AML-193 (cell line): Measurements from ENCODE around the gene C5orf63.
"Not testable (repeated sequence)": the region's sequence is repeated elsewhere in the genome, so short reads cannot be mapped to it uniquely, and the experiment has no call there.

ENCODE experiments used
- DNase-seq, 2 experiments: peaks; one replicate each; lab custom pipeline; 2025; lab: John Stamatoyannopoulos, UW

The C5orf63 gene

GRCh38 chr5:127006744-127007143 is 66.6 kb downstream of the C5orf63 start:
- no peak for DNase-seq

DNA sequence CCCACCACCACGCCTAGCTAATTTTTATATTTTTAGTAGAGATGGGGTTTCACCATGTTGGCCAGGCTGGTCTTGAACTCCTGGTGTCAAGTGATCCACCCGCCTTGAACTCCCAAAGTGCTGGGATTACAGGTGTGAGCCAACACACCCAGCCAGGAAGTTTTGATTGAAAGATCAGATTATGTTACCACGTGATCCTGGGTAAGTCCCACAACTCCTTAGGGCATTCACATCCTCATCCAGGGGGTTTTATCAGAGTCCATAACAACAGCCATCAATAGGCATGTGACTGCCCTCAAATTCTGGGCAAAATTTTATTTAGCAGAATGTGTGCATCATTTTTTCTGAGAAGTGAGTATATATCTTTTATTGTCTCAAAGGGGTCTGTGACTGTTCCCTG is 68.0 kb downstream of the C5orf63 start:
- not testable (repeated sequence) for DNase-seq

DNA sequence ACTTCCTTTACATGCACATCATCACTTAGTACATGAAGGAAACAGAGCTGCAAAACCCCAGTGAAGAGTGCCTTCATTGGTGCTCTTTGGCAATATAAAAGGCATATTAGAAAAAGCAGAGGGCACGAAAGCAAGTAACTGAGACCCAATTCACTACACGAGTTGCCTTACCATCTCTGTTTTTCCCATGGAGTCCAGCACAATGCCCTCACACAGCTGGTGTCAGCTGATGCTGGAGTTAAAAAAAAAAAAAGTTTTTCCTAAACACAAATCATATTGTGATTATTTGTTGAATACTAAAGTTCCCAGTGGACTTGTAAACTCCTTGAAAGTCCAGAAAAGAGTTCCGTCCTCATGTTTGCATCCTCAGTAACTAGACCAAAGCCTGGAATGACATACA is 68.6 kb downstream of the C5orf63 start:
- DNase-seq = no peak

- DNase-seq = no peak
These were observed 69.4 kb downstream of the C5orf63 start for GRCh38 chr5:127003798-127004495.

- no peak for DNase-seq
These were observed 70.9 kb downstream of the C5orf63 start for GRCh38 chr5:127002390-127002789.

- no peak for DNase-seq
These were observed 71.5 kb downstream of the C5orf63 start for GRCh38 chr5:127001621-127002296.
